K562 (cell line): ENCODE data around the gene HDC. TPM values are rescaled to one million over a fixed set of nuclear protein-coding genes. Genes with fewer than 3 reads are reported as not detected.

Source experiments
- CHAMP1 ChIP-seq: fragments of 450-650 bp; IDR thresholded peaks from 2 replicates; pipeline ENCODE4 v1.6.1; 2016; ENCODE audit warnings: mild to moderate bottlenecking
- FOS ChIP-seq: IDR thresholded peaks from 3 replicates; pipeline ENCODE4 v1.6.1; 2011; ENCODE audit not compliant: insufficient read length; ENCODE audit errors: extremely low read depth
- GTF3C2 ChIP-seq: IDR thresholded peaks from 3 replicates; pipeline ENCODE4 v1.6.1; 2011; ENCODE audit warnings: borderline replicate concordance, mild to moderate bottlenecking, moderate library complexity; ENCODE audit not compliant: insufficient read length; ENCODE audit errors: extremely low read depth
- HDAC8 ChIP-seq: fragments of 450-650 bp; IDR thresholded peaks from 2 replicates; pipeline ENCODE4 v1.6.1; 2016; ENCODE audit warnings: mild to moderate bottlenecking, missing genetic modification characterization, moderate library complexity, missing compliant biosample characterization
- HSF4 ChIP-seq: fragments of 250-450 bp; sonication (Bioruptor Pico); IDR thresholded peaks from 2 replicates; pipeline ENCODE4 v2.1.2; 2022; ENCODE audit warnings: mild to moderate bottlenecking, moderate library complexity, borderline replicate concordance
- JUND ChIP-seq, 2 experiments: IDR thresholded peaks; 2 replicates in 1 of 2; 3 replicates in 1 of 2; pipeline ENCODE4 v1.6.1; 2011; ENCODE audit warnings: borderline replicate concordance in 2 of 2, low read depth in 2 of 2, low read length in 2 of 2, improper control_type of control experiment in 1 of 2, missing biosample characterization in 1 of 2, missing genetic modification characterization in 1 of 2, missing genetic modification reagents in 1 of 2
- MTA2 ChIP-seq: fragments of 450-650 bp; IDR thresholded peaks from 2 replicates; pipeline ENCODE4 v1.6.1; 2016; ENCODE audit warnings: low read depth
- NFE2L1 ChIP-seq: fragments of 450-650 bp; IDR thresholded peaks from 2 replicates; pipeline ENCODE4 v1.6.1; 2016; ENCODE audit warnings: missing genetic modification characterization, low read depth, mild to moderate bottlenecking, missing compliant biosample characterization, moderate library complexity, borderline replicate concordance
- NR2F6 ChIP-seq: fragments of 450-650 bp; formaldehyde crosslinking; IDR thresholded peaks from 2 replicates; pipeline ENCODE4 v1.4.0; 2020; ENCODE audit warnings: mild to moderate bottlenecking
- SNAPC5 ChIP-seq: fragments of 250-450 bp; sonication (Bioruptor Pico); IDR thresholded peaks from 2 replicates; pipeline ENCODE4 v1.8.0; 2021; ENCODE audit warnings: moderate library complexity, mild to moderate bottlenecking, inconsistent platforms
- TBP ChIP-seq: optimal IDR thresholded peaks from 2 replicates; pipeline ENCODE3; 2011; ENCODE audit warnings: low read depth, low read length, improper control_type of control experiment
- TCF7 ChIP-seq: sonication (generic); IDR thresholded peaks from 2 replicates; pipeline ENCODE4 v1.6.1; 2016; ENCODE audit warnings: antibody characterized with exemption, borderline replicate concordance
- TCF7L2 ChIP-seq: fragments of 150-350 bp; IDR thresholded peaks from 2 replicates; pipeline ENCODE4 v1.6.1; 2016; ENCODE audit warnings: low read depth, mild to moderate bottlenecking, low read length, moderate library complexity
- XRCC4 ChIP-seq: IDR thresholded peaks from one replicate; pipeline ENCODE4 v1.6.1; 2011; ENCODE audit not compliant: insufficient read depth, insufficient read length; ENCODE audit errors: extremely low read depth
- ZBTB17 ChIP-seq: fragments of 450-650 bp; formaldehyde crosslinking; IDR thresholded peaks from 2 replicates; pipeline ENCODE4 v1.4.0; 2020; ENCODE audit warnings: mild to moderate bottlenecking
- ZHX1 ChIP-seq: fragments of 150-350 bp; conservative IDR thresholded peaks from 2 replicates; pipeline ENCODE4 v1.6.1; 2014; ENCODE audit warnings: low read length
- ZNF282 ChIP-seq: sonication (generic); formaldehyde crosslinking; IDR thresholded peaks from 2 replicates; pipeline ENCODE4 v1.8.1; 2023; ENCODE audit warnings: missing genetic modification reagents
- ZNF324 ChIP-seq: fragments of 250-450 bp; sonication (Bioruptor Pico); IDR thresholded peaks from 2 replicates; pipeline ENCODE4 v1.4.0; 2020; ENCODE audit warnings: mild to moderate bottlenecking
- ZNF644 ChIP-seq: fragments of 200-800 bp; sonication (Bioruptor generic); IDR thresholded peaks from 2 replicates; pipeline ENCODE4 v1.6.1; 2016; ENCODE audit warnings: low read depth, missing genetic modification characterization, missing compliant biosample characterization
- ZNF79 ChIP-seq: fragments of 250-450 bp; sonication (Bioruptor Pico); IDR thresholded peaks from 2 replicates; pipeline ENCODE4 v1.4.0; 2020; ENCODE audit warnings: low read depth, mild to moderate bottlenecking, moderate library complexity
- polyA plus RNA-seq, 8 experiments: library from polyadenylated mRNA; depleted of rRNA in 4 of 8; stranded (reverse) in 5 of 8; unstranded in 3 of 8; fragments of >200 nt; fragmentation: Nextera tagmentation in 2 of 8; fragmentation: Illumina TruSeq in 1 of 8; extraction: Ambion mirVana in 2 of 8; extraction: Trizol in 1 of 8; gene quantifications; 2 replicates each; pipeline versions ENCODE4 v1.2.1 to v1.2.3, GENCODE V29; 2011 to 2014; ENCODE audit warnings: inconsistent platforms in 1 of 8, missing spikeins in 1 of 8
- total RNA-seq, 7 experiments: library from RNA; depleted of rRNA in 6 of 7; stranded (reverse); fragments of >200 nt in 6 of 7; fragmentation: Illumina TruSeq in 2 of 7; extraction: Trizol in 2 of 7; gene quantifications; 2 replicates each; pipeline versions ENCODE4 v1.2.1 to v1.2.3, GENCODE V29; 2011 to 2021; ENCODE audit warnings: low replicate concordance in 1 of 7

Gene HDC
- total and polyA plus RNA-seq, 9 of the 15 experiments (the other 6 are each of a cell fraction or from before 2014, with no cell fraction given) = 0.26 to 5.3 (median 0.99) TPM

- TF ChIP-seq ZHX1 (no peak), TBP (no peak), TCF7 (peak; percentile 67; the same call in 1 of the 2 replicates), GTF3C2 (no peak), NR2F6 (no peak), ZBTB17 (CRISPR knock-in tag) (no peak), HSF4 (CRISPR knock-in tag) (no peak), TCF7L2 (no peak), JUND (IDR thresholded peaks at IDR 0.05; ENCODE audit: borderline replicate concordance, low read depth, low read length) (peak; percentile 75), JUND (tag; IDR thresholded peaks at IDR 0.05; ENCODE audit: borderline replicate concordance, low read depth, low read length) (peak; percentile 32; the same call in 1 of the 3 replicates), XRCC4 (no peak), ZNF644 (tag) (peak; percentile 92), SNAPC5 (CRISPR knock-in tag) (no peak), ZNF79 (no peak), MTA2 (peak; percentile 97), CHAMP1 (peak; percentile 48; the same call in 1 of the 2 replicates), NFE2L1 (tag) (no peak), ZNF282 (CRISPR knock-in tag) (no peak), FOS (no peak), ZNF324 (CRISPR knock-in tag) (no peak), HDAC8 (tag) (no peak)
Observed at GRCh38 chr15:50260969-50261496, 4.5 kb downstream of the HDC start (continued).
